Kidney (tissue), 14 donors: Measurements from ENCODE around the gene NSMF. TPM values are rescaled to one million over a fixed set of nuclear protein-coding genes. Genes with fewer than 3 reads are reported as not detected.

Source experiments
- DNase-seq, 5 donors: peaks; one replicate each; pipeline ENCODE4 v3.0.0-alpha.2; 2013 to 2020
- FAIRE-seq: peaks from 2 replicates; lab custom pipeline; 2012; peaks lifted over from hg19 to GRCh38; lab: Jason Lieb, UNC
- H3K27ac ChIP-seq, 2 donors: one replicate each; pipeline ENCODE4 v1.7.0; 2013; ENCODE audit warnings: low read depth in 2 of 2, low read length in 2 of 2, inconsistent platforms in 1 of 2
- H3K27me3 ChIP-seq: one replicate; pipeline ENCODE4 v1.7.1; 2013; ENCODE audit warnings: low read length, inconsistent platforms; ENCODE audit not compliant: control insufficient read depth, insufficient read depth
- H3K36me3 ChIP-seq, 3 donors: one replicate each; pipeline versions ENCODE4 v1.7.0 to v1.7.1; 2013; ENCODE audit warnings: low read length in 3 of 3, control low read depth in 1 of 3, inconsistent platforms in 1 of 3; ENCODE audit not compliant: insufficient read depth in 3 of 3, control insufficient read depth in 2 of 3
- H3K4me1 ChIP-seq, 3 donors: one replicate each; pipeline versions ENCODE4 v1.7.0 to v1.7.1; 2013; ENCODE audit warnings: low read length in 3 of 3, inconsistent platforms in 1 of 3, low read depth in 1 of 3; ENCODE audit not compliant: control insufficient read depth in 2 of 3, insufficient read depth in 2 of 3
- H3K4me3 ChIP-seq, 3 donors: one replicate each; pipeline versions ENCODE4 v1.7.0 to v1.8.1; 2013; ENCODE audit warnings: low read length in 3 of 3, control low read depth in 1 of 3, inconsistent platforms in 1 of 3
- H3K9ac ChIP-seq, 3 donors: one replicate each; pipeline versions ENCODE4 v1.7.0 to v1.7.1; 2013; ENCODE audit warnings: low read length in 3 of 3, control low read depth in 1 of 3, inconsistent platforms in 1 of 3
- H3K9me3 ChIP-seq, 3 donors: one replicate each; pipeline versions ENCODE4 v1.7.0 to v1.7.1; 2013; ENCODE audit warnings: low read length in 3 of 3, control low read depth in 1 of 3, inconsistent platforms in 1 of 3; ENCODE audit not compliant: control insufficient read depth in 2 of 3, insufficient read depth in 1 of 3
- CTCF ChIP-seq: IDR thresholded peaks from 3 replicates; pipeline ENCODE4 v1.5.1; 2012; ENCODE audit warnings: mild to moderate bottlenecking, moderate library complexity, borderline replicate concordance; ENCODE audit not compliant: insufficient read depth; ENCODE audit errors: extremely low read depth
- intact Hi-C: fragments of 100-400 bp; cut with DNase I; formaldehyde crosslinking; loops from one replicate; pipeline ENCODE4 v1.11.1; 2022
- polyA plus RNA-seq: library from polyadenylated mRNA; stranded (reverse); fragments of 350-450 nt; fragmentation: Illumina TruSeq; extraction: RNeasy Lipid Tissue Mini Kit (QIAGEN cat#74804); gene quantifications from one replicate; pipeline ENCODE4 v1.2.3, GENCODE V29; 2014; ENCODE audit warnings: low read depth, low replicate concordance; ENCODE audit not compliant: insufficient read depth
- total RNA-seq: library from RNA; stranded (reverse); fragmentation: NEBNext Ultra II Directional; extraction: Animal tissue kit (Norgen Biotek cat#: 25700); gene quantifications from one replicate; pipeline ENCODE4 v1.2.1, GENCODE V29; 2021
- donor health status: control.
- donor health status: control.
- donor health status: control.
- donor health status: control.
- donor health status: control.
- donor health status: DM: yes; HTN: yes; CAD: no.
- donor health status: Normal renal cell carcinoma (clear cell type).

NSMF gene
- total and polyA plus RNA-seq, 2 donors from 2014 or later: 32.7 to 49.5 TPM

DNA sequence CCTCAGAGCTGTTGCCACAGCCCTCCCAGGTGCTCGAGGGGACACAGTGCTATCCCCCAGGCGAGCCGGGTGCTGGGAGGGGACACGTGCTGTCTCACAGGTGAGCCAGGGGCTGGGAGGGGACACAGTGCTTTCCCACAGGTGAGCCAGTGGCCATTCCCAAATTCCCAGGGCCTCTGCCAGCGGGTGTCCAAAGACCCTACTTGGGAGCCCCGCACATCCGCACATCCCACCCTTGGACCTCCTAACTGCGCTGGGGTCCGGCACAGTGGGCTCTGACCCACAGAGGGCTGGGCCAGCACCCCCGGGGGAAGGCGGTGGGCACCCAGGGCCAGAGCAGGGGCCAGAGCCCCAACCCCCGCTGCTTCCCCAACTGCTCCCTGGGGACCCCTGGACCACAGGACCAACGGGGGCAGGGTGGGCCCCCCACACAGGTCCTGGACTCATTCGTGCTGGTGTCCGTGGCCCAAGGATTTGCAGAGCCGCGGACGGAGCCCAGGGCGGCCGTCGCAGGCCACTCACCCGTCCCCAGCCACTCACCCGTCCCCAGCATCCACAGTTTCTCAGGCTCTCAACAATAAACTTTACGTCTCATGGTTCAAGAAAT is 54.1 kb downstream of the NSMF start:
- no peak for TF ChIP-seq CTCF
- Histone ChIP-seq H3K9me3 (no peaks in the 10 kb centered on the region), H3K4me1 (peaks cover 0 to 4% (median 0%) of the 10 kb centered on the region in 3 donors), H3K9ac (no peak overlapping the region), H3K27me3 (no peaks in the 10 kb centered on the region), H3K36me3 (no peaks in the 10 kb centered on the region), H3K27ac (no peak overlapping the region), H3K4me3 (no peak overlapping the region)
- intact Hi-C loops: loop anchor here (5.0 kb wide), 1 partner anchor 108 kb away; no protein-coding TSS in a partner anchor
- DNase-seq: peak in 1 of 5 donors; percentile 73
- no peak for FAIRE-seq

DNA sequence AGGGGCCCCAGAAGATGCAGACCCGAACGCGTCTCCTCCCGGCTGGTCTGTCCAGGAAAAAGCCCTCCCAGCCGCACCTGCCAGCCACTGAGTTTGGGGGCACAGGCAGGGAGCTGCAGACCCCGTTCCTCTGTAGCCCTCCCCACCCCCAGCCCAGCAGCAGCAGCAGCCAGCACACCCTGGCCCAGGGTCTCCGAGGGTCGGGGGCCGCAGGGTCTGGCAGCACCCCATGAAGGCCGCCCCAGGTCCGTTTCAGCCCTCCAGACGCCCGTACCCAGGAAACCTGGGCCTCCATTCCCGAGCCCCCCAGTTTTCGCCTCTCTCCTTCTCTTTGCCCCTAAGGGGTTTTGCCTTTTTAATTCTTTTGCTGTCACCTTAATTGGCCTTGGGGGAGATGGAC is 55.9 kb downstream of the NSMF start:
- no peaks in the 10 kb centered on the region for H3K36me3 ChIP-seq
- intact Hi-C loops: no loop called here
- TF ChIP-seq CTCF: no peak
- H3K27ac ChIP-seq: no peak overlapping the region
- no peak overlapping the region for H3K9ac ChIP-seq
- FAIRE-seq (no peak), DNase-seq (no peak)
- no peak overlapping the region for H3K4me3 ChIP-seq
- no peaks in the 10 kb centered on the region for H3K27me3 ChIP-seq
- H3K4me1 ChIP-seq: peaks cover 0 to 4% (median 0%) of the 10 kb centered on the region in 3 donors
- H3K9me3 ChIP-seq: no peaks in the 10 kb centered on the region

- intact Hi-C loops: no loop called here
- FAIRE-seq: no peak
- H3K9me3 ChIP-seq: no peaks in the 10 kb centered on the region
- no peak overlapping the region for H3K9ac ChIP-seq
- no peaks in the 10 kb centered on the region for H3K27me3 ChIP-seq
- peaks cover 0 to 4% (median 0%) of the 10 kb centered on the region in 3 donors for H3K4me1 ChIP-seq
- H3K36me3 ChIP-seq: no peaks in the 10 kb centered on the region
- H3K4me3 ChIP-seq: no peak overlapping the region
- no peak overlapping the region for H3K27ac ChIP-seq
- DNase-seq: no peak
- TF ChIP-seq CTCF: no peak
Measured at GRCh38 chr9:137402746-137403145, 56.4 kb downstream of the NSMF start.
